Measurements from ENCODE around the gene IL18.
"Not testable (repeated sequence)": the region's sequence is repeated elsewhere in the genome, so short reads cannot be mapped to it uniquely, and the experiment has no call there.

IL18 gene

GRCh38 chr11:112167145-112167544, 3.3 kb upstream of the IL18 start, which contains the start of gene TEX12:
Gene TEX12 (plus strand): TSS chr11:112167372. CDS start chr11:112169269, 1,897 bp downstream.
- no peak for DNase-seq (ENCODE audit: low read depth)

- DNase-seq (ENCODE audit: low read depth): no peak
Measured at GRCh38 chr11:112166562-112166961, 2.7 kb upstream of the IL18 start.

- no peak for DNase-seq (ENCODE audit: low read depth)
Measured at GRCh38 chr11:112165049-112165448, 1.2 kb upstream of the IL18 start.

- no peak for DNase-seq (ENCODE audit: low read depth)
Measured at GRCh38 chr11:112162761-112163546, 940 bp downstream of the IL18 start.

GRCh38 chr11:112162200-112162599, 1.7 kb downstream of the IL18 start:
- not testable (repeated sequence) for DNase-seq (ENCODE audit: low read depth)

GRCh38 chr11:112161012-112161411, 2.9 kb downstream of the IL18 start:
- DNase-seq (ENCODE audit: low read depth): no peak

- DNase-seq (ENCODE audit: low read depth): no peak
Measured at GRCh38 chr11:112160091-112160848, 3.6 kb downstream of the IL18 start.

GRCh38 chr11:112159098-112160065, 4.5 kb downstream of the IL18 start:
- no peak for DNase-seq (ENCODE audit: low read depth)

GRCh38 chr11:112156956-112157766, 6.7 kb downstream of the IL18 start:
- DNase-seq (ENCODE audit: low read depth): no peak

- no peak for DNase-seq (ENCODE audit: low read depth)
Measured at GRCh38 chr11:112156153-112156955, 7.5 kb downstream of the IL18 start.

- no peak for DNase-seq (ENCODE audit: low read depth)
Measured at GRCh38 chr11:112150517-112150916, 13.4 kb downstream of the IL18 start.

- no peak for DNase-seq (ENCODE audit: low read depth)
Measured at GRCh38 chr11:112143597-112143996, 20.3 kb downstream of the IL18 start.

- no peak for DNase-seq (ENCODE audit: low read depth)
Measured at GRCh38 chr11:112134473-112134872, 29.4 kb downstream of the IL18 start.

- DNase-seq (ENCODE audit: low read depth): no peak
Measured at GRCh38 chr11:112132737-112133136, 31.2 kb downstream of the IL18 start.

- no peak for DNase-seq (ENCODE audit: low read depth)
Measured at GRCh38 chr11:112129656-112130055, 34.2 kb downstream of the IL18 start.

GRCh38 chr11:112128483-112129121, 35.3 kb downstream of the IL18 start:
- DNase-seq (ENCODE audit: low read depth): no peak

- DNase-seq (ENCODE audit: low read depth): no peak
Measured at GRCh38 chr11:112127056-112127455, 36.8 kb downstream of the IL18 start.

- DNase-seq (ENCODE audit: low read depth): no peak
Measured at GRCh38 chr11:112123129-112123528, 40.8 kb downstream of the IL18 start.

GRCh38 chr11:112121981-112122615, 41.8 kb downstream of the IL18 start:
- no peak for DNase-seq (ENCODE audit: low read depth)

All from activated T-cell treated with anti-CD3 and anti-CD28 coated beads for 1 hour (primary cell).